Stomach (tissue), 4 donors: ENCODE measurements around the gene TRAK1.

Source experiments
- CTCF ChIP-seq, 7 experiments: fragments of 450-650 bp in 4 of 7; fragments of 200-600 bp in 3 of 7; sonication (generic) in 3 of 7; IDR thresholded peaks; one replicate each; pipeline ENCODE4 v1.5.1; 2016 to 2019; ENCODE audit warnings: antibody characterized with exemption in 7 of 7, control low read depth in 2 of 7, mild to moderate bottlenecking in 1 of 7
- POLR2A ChIP-seq, 4 donors: fragments of 450-650 bp; IDR thresholded peaks; one replicate each; pipeline ENCODE4 v1.6.1; 2016; ENCODE audit warnings: antibody characterized with exemption in 4 of 4, control low read depth in 2 of 4, mild to moderate bottlenecking in 1 of 4, moderate library complexity in 1 of 4
- POLR2AphosphoS5 ChIP-seq, 3 donors: sonication (generic); formaldehyde crosslinking; IDR thresholded peaks; one replicate each; pipeline ENCODE4 v1.6.1; 2016; ENCODE audit warnings: antibody characterized with exemption in 3 of 3

- TF ChIP-seq POLR2A (IDR thresholded peaks at IDR 0.05) (no peak), CTCF (IDR thresholded peaks at IDR 0.05) (no peak), POLR2AphosphoS5 (IDR thresholded peaks at IDR 0.05) (no peak)
These were observed 165.1 kb downstream of the TRAK1 start for GRCh38 chr3:42256135-42256819.
